HEK293 (cell line): Measurements from ENCODE around the gene HSF2.

Experiments
- GLIS2 ChIP-seq: fragments of 450-650 bp; formaldehyde crosslinking; IDR thresholded peaks from 2 replicates; pipeline ENCODE4 v1.5.1; 2016; ENCODE audit warnings: missing biosample characterization, missing genetic modification characterization
- SP2 ChIP-seq: fragments of 450-650 bp; formaldehyde crosslinking; IDR thresholded peaks from 2 replicates; pipeline ENCODE4 v1.5.1; 2016; ENCODE audit warnings: missing biosample characterization, missing genetic modification characterization
- ZNF121 ChIP-seq: fragments of 450-650 bp; formaldehyde crosslinking; IDR thresholded peaks from 2 replicates; pipeline ENCODE4 v1.5.1; 2016; ENCODE audit warnings: missing biosample characterization, missing genetic modification characterization
- ZNF341 ChIP-seq: fragments of 450-650 bp; formaldehyde crosslinking; IDR thresholded peaks from 2 replicates; pipeline ENCODE4; 2016; ENCODE audit warnings: low read depth, missing biosample characterization, missing genetic modification characterization
- ZNF501 ChIP-seq: fragments of 450-650 bp; formaldehyde crosslinking; IDR thresholded peaks from 2 replicates; pipeline ENCODE4 v1.5.1; 2016; ENCODE audit warnings: missing biosample characterization, missing genetic modification characterization
- TF ChIP-seq, protein P1 (sequence below): fragments of 450-650 bp; formaldehyde crosslinking; IDR thresholded peaks from 2 replicates; pipeline ENCODE4 v1.5.1; 2016; ENCODE audit warnings: missing biosample characterization, missing genetic modification characterization
- TF ChIP-seq, protein P2 (sequence below): fragments of 450-650 bp; formaldehyde crosslinking; IDR thresholded peaks from 2 replicates; pipeline ENCODE4 v1.5.1; 2016; ENCODE audit warnings: missing biosample characterization, missing genetic modification characterization
- TF ChIP-seq, protein P3 (sequence below): fragments of 450-650 bp; formaldehyde crosslinking; IDR thresholded peaks from 2 replicates; pipeline ENCODE4 v1.5.0; 2017; ENCODE audit warnings: missing biosample characterization, missing genetic modification characterization, borderline replicate concordance
- TF ChIP-seq, protein P4 (sequence below): sonication (generic); formaldehyde crosslinking; IDR thresholded peaks from 2 replicates; pipeline ENCODE4 v1.8.1; 2022; ENCODE audit warnings: mild to moderate bottlenecking, moderate library complexity, missing genetic modification reagents

DNA sequence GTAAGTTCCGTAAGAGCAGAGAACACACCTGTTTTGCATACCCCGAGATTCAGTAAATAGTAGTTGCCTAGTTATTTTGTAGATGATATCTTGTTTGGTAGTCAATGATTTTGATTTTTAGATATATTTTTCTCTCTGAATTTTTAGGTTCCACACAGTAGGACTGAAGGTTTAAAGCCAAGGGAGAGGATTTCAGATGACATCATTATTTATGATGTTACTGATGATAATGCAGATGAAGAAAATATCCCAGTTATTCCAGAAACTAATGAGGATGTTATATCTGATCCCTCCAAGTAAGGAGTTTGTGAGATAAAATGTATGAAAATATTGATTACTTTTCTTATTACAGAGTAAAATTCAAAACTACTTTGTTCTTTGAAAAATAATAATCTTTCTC, 22.6 kb downstream of the HSF2 start:
- TF ChIP-seq, protein P1, sequence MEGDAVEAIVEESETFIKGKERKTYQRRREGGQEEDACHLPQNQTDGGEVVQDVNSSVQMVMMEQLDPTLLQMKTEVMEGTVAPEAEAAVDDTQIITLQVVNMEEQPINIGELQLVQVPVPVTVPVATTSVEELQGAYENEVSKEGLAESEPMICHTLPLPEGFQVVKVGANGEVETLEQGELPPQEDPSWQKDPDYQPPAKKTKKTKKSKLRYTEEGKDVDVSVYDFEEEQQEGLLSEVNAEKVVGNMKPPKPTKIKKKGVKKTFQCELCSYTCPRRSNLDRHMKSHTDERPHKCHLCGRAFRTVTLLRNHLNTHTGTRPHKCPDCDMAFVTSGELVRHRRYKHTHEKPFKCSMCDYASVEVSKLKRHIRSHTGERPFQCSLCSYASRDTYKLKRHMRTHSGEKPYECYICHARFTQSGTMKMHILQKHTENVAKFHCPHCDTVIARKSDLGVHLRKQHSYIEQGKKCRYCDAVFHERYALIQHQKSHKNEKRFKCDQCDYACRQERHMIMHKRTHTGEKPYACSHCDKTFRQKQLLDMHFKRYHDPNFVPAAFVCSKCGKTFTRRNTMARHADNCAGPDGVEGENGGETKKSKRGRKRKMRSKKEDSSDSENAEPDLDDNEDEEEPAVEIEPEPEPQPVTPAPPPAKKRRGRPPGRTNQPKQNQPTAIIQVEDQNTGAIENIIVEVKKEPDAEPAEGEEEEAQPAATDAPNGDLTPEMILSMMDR (tag by site-specific recombination) = no peak
- no peak for TF ChIP-seq ZNF121 (tag by site-specific recombination)
- no peak for TF ChIP-seq ZNF501 (tag by site-specific recombination)
- no peak for TF ChIP-seq SP2 (tag by site-specific recombination)
- TF ChIP-seq, protein P2, sequence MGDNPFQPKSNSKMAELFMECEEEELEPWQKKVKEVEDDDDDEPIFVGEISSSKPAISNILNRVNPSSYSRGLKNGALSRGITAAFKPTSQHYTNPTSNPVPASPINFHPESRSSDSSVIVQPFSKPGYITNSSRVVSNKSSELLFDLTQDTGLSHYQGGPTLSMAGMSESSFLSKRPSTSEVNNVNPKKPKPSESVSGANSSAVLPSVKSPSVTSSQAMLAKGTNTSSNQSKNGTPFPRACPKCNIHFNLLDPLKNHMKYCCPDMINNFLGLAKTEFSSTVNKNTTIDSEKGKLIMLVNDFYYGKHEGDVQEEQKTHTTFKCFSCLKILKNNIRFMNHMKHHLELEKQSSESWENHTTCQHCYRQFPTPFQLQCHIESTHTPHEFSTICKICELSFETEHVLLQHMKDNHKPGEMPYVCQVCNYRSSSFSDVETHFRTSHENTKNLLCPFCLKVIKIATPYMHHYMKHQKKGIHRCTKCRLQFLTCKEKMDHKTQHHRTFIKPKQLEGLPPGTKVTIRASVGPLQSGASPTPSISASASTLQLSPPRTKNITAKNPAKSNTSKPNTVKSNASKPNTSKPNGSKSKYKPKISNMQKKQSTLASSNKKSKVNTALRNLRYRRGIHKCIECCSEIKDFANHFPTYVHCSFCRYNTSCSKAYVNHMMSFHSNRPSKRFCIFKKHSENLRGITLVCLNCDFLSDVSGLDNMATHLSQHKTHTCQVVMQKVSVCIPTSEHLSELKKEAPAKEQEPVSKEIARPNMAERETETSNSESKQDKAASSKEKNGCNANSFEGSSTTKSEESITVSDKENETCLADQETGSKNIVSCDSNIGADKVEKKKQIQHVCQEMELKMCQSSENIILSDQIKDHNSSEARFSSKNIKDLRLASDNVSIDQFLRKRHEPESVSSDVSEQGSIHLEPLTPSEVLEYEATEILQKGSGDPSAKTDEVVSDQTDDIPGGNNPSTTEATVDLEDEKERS (tag by site-specific recombination) = no peak
- TF ChIP-seq ZNF341 (tag by site-specific recombination) = no peak
- TF ChIP-seq, protein P3, sequence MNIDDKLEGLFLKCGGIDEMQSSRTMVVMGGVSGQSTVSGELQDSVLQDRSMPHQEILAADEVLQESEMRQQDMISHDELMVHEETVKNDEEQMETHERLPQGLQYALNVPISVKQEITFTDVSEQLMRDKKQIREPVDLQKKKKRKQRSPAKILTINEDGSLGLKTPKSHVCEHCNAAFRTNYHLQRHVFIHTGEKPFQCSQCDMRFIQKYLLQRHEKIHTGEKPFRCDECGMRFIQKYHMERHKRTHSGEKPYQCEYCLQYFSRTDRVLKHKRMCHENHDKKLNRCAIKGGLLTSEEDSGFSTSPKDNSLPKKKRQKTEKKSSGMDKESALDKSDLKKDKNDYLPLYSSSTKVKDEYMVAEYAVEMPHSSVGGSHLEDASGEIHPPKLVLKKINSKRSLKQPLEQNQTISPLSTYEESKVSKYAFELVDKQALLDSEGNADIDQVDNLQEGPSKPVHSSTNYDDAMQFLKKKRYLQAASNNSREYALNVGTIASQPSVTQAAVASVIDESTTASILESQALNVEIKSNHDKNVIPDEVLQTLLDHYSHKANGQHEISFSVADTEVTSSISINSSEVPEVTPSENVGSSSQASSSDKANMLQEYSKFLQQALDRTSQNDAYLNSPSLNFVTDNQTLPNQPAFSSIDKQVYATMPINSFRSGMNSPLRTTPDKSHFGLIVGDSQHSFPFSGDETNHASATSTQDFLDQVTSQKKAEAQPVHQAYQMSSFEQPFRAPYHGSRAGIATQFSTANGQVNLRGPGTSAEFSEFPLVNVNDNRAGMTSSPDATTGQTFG (tag by site-specific recombination) = no peak
- TF ChIP-seq, protein P4, sequence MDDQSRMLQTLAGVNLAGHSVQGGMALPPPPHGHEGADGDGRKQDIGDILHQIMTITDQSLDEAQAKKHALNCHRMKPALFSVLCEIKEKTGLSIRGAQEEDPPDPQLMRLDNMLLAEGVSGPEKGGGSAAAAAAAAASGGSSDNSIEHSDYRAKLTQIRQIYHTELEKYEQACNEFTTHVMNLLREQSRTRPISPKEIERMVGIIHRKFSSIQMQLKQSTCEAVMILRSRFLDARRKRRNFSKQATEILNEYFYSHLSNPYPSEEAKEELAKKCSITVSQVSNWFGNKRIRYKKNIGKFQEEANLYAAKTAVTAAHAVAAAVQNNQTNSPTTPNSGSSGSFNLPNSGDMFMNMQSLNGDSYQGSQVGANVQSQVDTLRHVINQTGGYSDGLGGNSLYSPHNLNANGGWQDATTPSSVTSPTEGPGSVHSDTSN (CRISPR knock-in tag) = no peak
- TF ChIP-seq GLIS2 (tag by site-specific recombination) = no peak
